ENCODE data around the gene ANKRD63. TPM values are rescaled to one million over a fixed set of nuclear protein-coding genes. Genes with fewer than 3 reads are reported as not detected.
A peak's percentile ranks its signal among the peaks of the same experiment; 100 is the strongest.

ANKRD63 gene
- total and polyA plus RNA-seq, 2 of the 13 experiments (the other 11 are each of a cell fraction or from before 2014, with no cell fraction given) = not detected

GRCh38 chr15:40279437-40280141, 3.3 kb downstream of the ANKRD63 start (continued):
- peak; percentile 51; the same call in 1 of the 2 replicates for TF ChIP-seq ZBTB26 (CRISPR knock-in tag; IDR thresholded peaks at IDR 0.05; ENCODE audit: borderline replicate concordance)
- no peak for TF ChIP-seq TRIM24 (CRISPR knock-in tag; IDR thresholded peaks at IDR 0.05)
- TF ChIP-seq HDAC2 (CRISPR knock-in tag; IDR thresholded peaks at IDR 0.05) = no peak
- TF ChIP-seq ZHX1 (CRISPR knock-in tag; IDR thresholded peaks at IDR 0.05; ENCODE audit: low read depth) = no peak
- TF ChIP-seq ZKSCAN8 (CRISPR knock-in tag; IDR thresholded peaks at IDR 0.05; ENCODE audit: borderline replicate concordance) = no peak
- no peak for TF ChIP-seq ZNF143 (CRISPR knock-in tag; IDR thresholded peaks at IDR 0.05)
- no peak for TF ChIP-seq ZNF672 (CRISPR knock-in tag; IDR thresholded peaks at IDR 0.05)
- peak; percentile 36; the same call in 1 of the 2 replicates for TF ChIP-seq KMT2A (CRISPR knock-in tag; IDR thresholded peaks at IDR 0.05)
- no peak for TF ChIP-seq HOXA3 (CRISPR knock-in tag; IDR thresholded peaks at IDR 0.05)
- no peak for TF ChIP-seq POLR2A (IDR thresholded peaks at IDR 0.05; ENCODE audit: insufficient read depth in 1 of 2, low read depth in 2 of 2, low read length in 2 of 2)
- TF ChIP-seq TMF1 (CRISPR knock-in tag; IDR thresholded peaks at IDR 0.05; ENCODE audit: low read depth) = no peak
- TF ChIP-seq TBX3 (IDR thresholded peaks at IDR 0.05; ENCODE audit: borderline replicate concordance) = no peak
- TF ChIP-seq ZNF674 (CRISPR knock-in tag; IDR thresholded peaks at IDR 0.05; ENCODE audit: low read depth) = no peak
- TF ChIP-seq IRX3 (CRISPR knock-in tag; IDR thresholded peaks at IDR 0.05; ENCODE audit: borderline replicate concordance, low read depth) = no peak
- no peak for TF ChIP-seq AKNA (CRISPR knock-in tag; IDR thresholded peaks at IDR 0.05; ENCODE audit: borderline replicate concordance)
- TF ChIP-seq ZNF101 (CRISPR knock-in tag; IDR thresholded peaks at IDR 0.05; ENCODE audit: borderline replicate concordance, low read depth) = no peak
- no peak for TF ChIP-seq SMARCE1 (IDR thresholded peaks at IDR 0.05; ENCODE audit: borderline replicate concordance)
- 0 out of 2 replicates have a peak, but pooled peaks have one; percentile 53 for TF ChIP-seq ZFP91 (CRISPR knock-in tag; IDR thresholded peaks at IDR 0.05; ENCODE audit: borderline replicate concordance)
- TF ChIP-seq LCORL (IDR thresholded peaks at IDR 0.05) = no peak
- TF ChIP-seq LCORL (CRISPR knock-in tag; IDR thresholded peaks at IDR 0.05) = no peak
